Measurements from ENCODE around the gene TMEM109.

TMEM109 gene

DNA sequence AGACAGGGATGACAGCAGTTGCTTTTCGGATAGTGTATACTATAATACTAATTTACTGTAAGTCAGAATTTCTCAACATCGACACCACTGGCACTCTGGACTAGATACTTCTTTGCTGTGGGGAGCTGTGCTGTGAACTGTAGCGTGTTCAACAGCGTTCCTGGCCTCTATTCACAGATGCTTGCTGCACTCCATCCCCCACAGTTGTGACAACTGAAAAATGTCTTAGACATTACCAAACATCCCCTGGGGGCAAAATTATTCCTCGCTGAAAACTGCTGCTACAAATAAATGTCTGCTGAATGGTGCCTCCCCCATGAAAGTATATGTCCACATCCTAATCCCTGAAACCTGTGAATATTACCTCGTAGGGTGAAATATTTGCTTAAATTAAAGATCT lies 45.5 kb downstream of the TMEM109 start:
- POLR2A ChIA-PET: no interaction called here
- CTCF ChIA-PET: interaction anchor here (0.6 to 0.8 kb wide), 2 partner anchors 14 to 260 kb away, joined by 3 to 4 read pairs; partner anchors contain the start of gene MS4A8
- TF ChIP-seq SALL2 (tag by site-specific recombination; IDR thresholded peaks at IDR 0.05; ENCODE audit: borderline replicate concordance) (no peak), ZNF211 (tag by site-specific recombination; IDR thresholded peaks at IDR 0.05; ENCODE audit: low read depth) (no peak), ZNF610 (tag by site-specific recombination; IDR thresholded peaks at IDR 0.05; ENCODE audit: borderline replicate concordance) (no peak), ZFP41 (tag by site-specific recombination; IDR thresholded peaks at IDR 0.05; ENCODE audit: borderline replicate concordance) (no peak), ZIC2 (tag by site-specific recombination; IDR thresholded peaks at IDR 0.05) (no peak)
- TF ChIP-seq, protein P1, sequence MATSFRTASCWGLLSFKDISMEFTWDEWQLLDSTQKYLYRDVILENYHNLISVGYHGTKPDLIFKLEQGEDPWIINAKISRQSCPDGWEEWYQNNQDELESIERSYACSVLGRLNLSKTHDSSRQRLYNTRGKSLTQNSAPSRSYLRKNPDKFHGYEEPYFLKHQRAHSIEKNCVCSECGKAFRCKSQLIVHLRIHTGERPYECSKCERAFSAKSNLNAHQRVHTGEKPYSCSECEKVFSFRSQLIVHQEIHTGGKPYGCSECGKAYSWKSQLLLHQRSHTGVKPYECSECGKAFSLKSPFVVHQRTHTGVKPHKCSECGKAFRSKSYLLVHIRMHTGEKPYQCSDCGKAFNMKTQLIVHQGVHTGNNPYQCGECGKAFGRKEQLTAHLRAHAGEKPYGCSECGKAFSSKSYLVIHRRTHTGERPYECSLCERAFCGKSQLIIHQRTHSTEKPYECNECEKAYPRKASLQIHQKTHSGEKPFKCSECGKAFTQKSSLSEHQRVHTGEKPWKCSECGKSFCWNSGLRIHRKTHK (tag by site-specific recombination; IDR thresholded peaks at IDR 0.05): no peak
- no peaks in the 10 kb centered on the region for H3K36me3 ChIP-seq (ENCODE audit: control insufficient read depth in 2 of 2, insufficient read depth in 1 of 2, low read length in 2 of 2)
- H3K27ac ChIP-seq (ENCODE audit: extremely low read depth, low read depth, low read length): no peak overlapping the region
- H3K4me1 ChIP-seq (ENCODE audit: control insufficient read depth, insufficient read depth, low read length): no peaks in the 10 kb centered on the region
- no peaks in the 10 kb centered on the region for H3K9me3 ChIP-seq (ENCODE audit: control insufficient read depth, insufficient read depth, low read depth, low read length)
- no peak overlapping the region for H3K4me3 ChIP-seq (ENCODE audit: low read depth, low read length)

- no peak overlapping the region for H3K27ac ChIP-seq (ENCODE audit: extremely low read depth, low read depth, low read length)
- no peak overlapping the region for H3K4me3 ChIP-seq (ENCODE audit: low read depth, low read length)
- ChIA-PET CTCF (interaction anchor here (1.5 kb wide), 1 partner anchor 10 kb away, joined by 3 read pairs; no protein-coding TSS in a partner anchor), POLR2A (no interaction called here)
- H3K36me3 ChIP-seq (ENCODE audit: control insufficient read depth in 2 of 2, insufficient read depth in 1 of 2, low read length in 2 of 2): no peaks in the 10 kb centered on the region
- no peaks in the 10 kb centered on the region for H3K4me1 ChIP-seq (ENCODE audit: control insufficient read depth, insufficient read depth, low read length)
- TF ChIP-seq ZNF571 (tag by site-specific recombination; IDR thresholded peaks at IDR 0.05) (no peak), SCRT2 (tag by site-specific recombination; IDR thresholded peaks at IDR 0.05) (no peak), ATF2 (tag by site-specific recombination; IDR thresholded peaks at IDR 0.05; ENCODE audit: low read depth) (no peak), ZNF555 (tag by site-specific recombination; conservative IDR thresholded peaks at IDR 0.05) (no peak), TCF7L2 (IDR thresholded peaks at IDR 0.05; ENCODE audit: borderline replicate concordance, low read depth, low read length) (no peak), HOXD13 (CRISPR knock-in tag; IDR thresholded peaks at IDR 0.05; ENCODE audit: borderline replicate concordance) (no peak), BCL11B (tag by site-specific recombination; IDR thresholded peaks at IDR 0.05; ENCODE audit: low read depth) (no peak), ZNF548 (tag by site-specific recombination; IDR thresholded peaks at IDR 0.05) (no peak), ZNF133 (tag by site-specific recombination; IDR thresholded peaks at IDR 0.05) (no peak), ZSCAN30 (tag by site-specific recombination; IDR thresholded peaks at IDR 0.05) (no peak), PRDM1 (tag by site-specific recombination; IDR thresholded peaks at IDR 0.05) (no peak), MZF1 (tag by site-specific recombination; IDR thresholded peaks at IDR 0.05; ENCODE audit: borderline replicate concordance) (no peak), ZBTB7A (tag by site-specific recombination; IDR thresholded peaks at IDR 0.05; ENCODE audit: low read depth) (no peak)
- TF ChIP-seq, protein P2, sequence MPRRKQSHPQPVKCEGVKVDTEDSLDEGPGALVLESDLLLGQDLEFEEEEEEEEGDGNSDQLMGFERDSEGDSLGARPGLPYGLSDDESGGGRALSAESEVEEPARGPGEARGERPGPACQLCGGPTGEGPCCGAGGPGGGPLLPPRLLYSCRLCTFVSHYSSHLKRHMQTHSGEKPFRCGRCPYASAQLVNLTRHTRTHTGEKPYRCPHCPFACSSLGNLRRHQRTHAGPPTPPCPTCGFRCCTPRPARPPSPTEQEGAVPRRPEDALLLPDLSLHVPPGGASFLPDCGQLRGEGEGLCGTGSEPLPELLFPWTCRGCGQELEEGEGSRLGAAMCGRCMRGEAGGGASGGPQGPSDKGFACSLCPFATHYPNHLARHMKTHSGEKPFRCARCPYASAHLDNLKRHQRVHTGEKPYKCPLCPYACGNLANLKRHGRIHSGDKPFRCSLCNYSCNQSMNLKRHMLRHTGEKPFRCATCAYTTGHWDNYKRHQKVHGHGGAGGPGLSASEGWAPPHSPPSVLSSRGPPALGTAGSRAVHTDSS (tag by site-specific recombination; IDR thresholded peaks at IDR 0.05): no peak
- H3K9me3 ChIP-seq (ENCODE audit: control insufficient read depth, insufficient read depth, low read depth, low read length): no peaks in the 10 kb centered on the region
Observed at GRCh38 chr11:60960405-60960804, 46.4 kb downstream of the TMEM109 start.

Measured in HEK293 (cell line).